DOHH2 (cell line): ENCODE measurements around the gene RFC3.

Experiments used
- CTCF ChIP-seq: fragments of 200-600 bp; sonication (generic); IDR thresholded peaks from one replicate; pipeline ENCODE4 v1.5.1; 2014; ENCODE audit warnings: antibody characterized with exemption, mild to moderate bottlenecking, low read depth, low read length; ENCODE audit not compliant: poor library complexity, severe bottlenecking
- EZH2phosphoT487 ChIP-seq: fragments of 200-600 bp; sonication (generic); IDR thresholded peaks from 2 replicates; pipeline ENCODE4 v1.6.1; 2017; ENCODE audit warnings: borderline replicate concordance, mild to moderate bottlenecking, antibody characterized with exemption, low read length, moderate library complexity, mixed read lengths

GRCh38 chr13:33862016-33862415, 44.1 kb downstream of the RFC3 start:
- TF ChIP-seq CTCF: no peak
- TF ChIP-seq EZH2phosphoT487: no peak
